ENCODE results near the gene ACTR2.
"Not testable (repeated sequence)": the region's sequence is repeated elsewhere in the genome, so short reads cannot be mapped to it uniquely, and the experiment has no call there.

The ACTR2 gene

GRCh38 chr2:65257866-65258265, 30.2 kb downstream of the ACTR2 start:
- H3K27ac Mint-ChIP-seq; H3K4me3 Mint-ChIP-seq; H3K4me1 Mint-ChIP-seq (ENCODE audit: low read depth); H3K9me3 Mint-ChIP-seq; H3K27me3 Mint-ChIP-seq (ENCODE audit: low read depth): not testable (repeated sequence)
- peaks cover 33% of the 10 kb centered on the region for H3K36me3 Mint-ChIP-seq (ENCODE audit: low read depth)

GRCh38 chr2:65261676-65262075, 34.0 kb downstream of the ACTR2 start:
- no peaks in the 10 kb centered on the region for H3K9me3 Mint-ChIP-seq
- peaks cover 18% of the 10 kb centered on the region for H3K4me1 Mint-ChIP-seq (ENCODE audit: low read depth)
- no peak overlapping the region for H3K4me3 Mint-ChIP-seq
- no peak overlapping the region for H3K27ac Mint-ChIP-seq
- no peaks in the 10 kb centered on the region for H3K27me3 Mint-ChIP-seq (ENCODE audit: low read depth)
- peaks cover 39% of the 10 kb centered on the region for H3K36me3 Mint-ChIP-seq (ENCODE audit: low read depth)

GRCh38 chr2:65263262-65263661, 35.6 kb downstream of the ACTR2 start:
- H3K4me3 Mint-ChIP-seq, result no peak overlapping the region
- H3K36me3 Mint-ChIP-seq (ENCODE audit: low read depth), result peaks cover 34% of the 10 kb centered on the region
- H3K4me1 Mint-ChIP-seq (ENCODE audit: low read depth), result peaks cover 15% of the 10 kb centered on the region
- H3K27me3 Mint-ChIP-seq (ENCODE audit: low read depth), result no peaks in the 10 kb centered on the region
- H3K27ac Mint-ChIP-seq, result no peak overlapping the region
- H3K9me3 Mint-ChIP-seq, result no peaks in the 10 kb centered on the region

GRCh38 chr2:65263986-65264385, 36.4 kb downstream of the ACTR2 start:
- Mint-ChIP-seq H3K27ac (no peak overlapping the region), H3K27me3 (ENCODE audit: low read depth) (no peaks in the 10 kb centered on the region), H3K4me1 (ENCODE audit: low read depth) (peaks cover 15% of the 10 kb centered on the region), H3K36me3 (ENCODE audit: low read depth) (peaks cover 36% of the 10 kb centered on the region), H3K9me3 (no peaks in the 10 kb centered on the region), H3K4me3 (no peak overlapping the region)

GRCh38 chr2:65264821-65265670, 37.4 kb downstream of the ACTR2 start:
- Mint-ChIP-seq H3K36me3 (ENCODE audit: low read depth) (peaks cover 38% of the 10 kb centered on the region), H3K27me3 (ENCODE audit: low read depth) (no peaks in the 10 kb centered on the region), H3K4me3 (no peak overlapping the region), H3K4me1 (ENCODE audit: low read depth) (peaks cover 15% of the 10 kb centered on the region), H3K9me3 (no peaks in the 10 kb centered on the region), H3K27ac (no peak overlapping the region)

GRCh38 chr2:65265671-65266045, 38.0 kb downstream of the ACTR2 start:
- Mint-ChIP-seq H3K27ac (no peak overlapping the region), H3K9me3 (no peaks in the 10 kb centered on the region), H3K36me3 (ENCODE audit: low read depth) (peaks cover 40% of the 10 kb centered on the region), H3K4me1 (ENCODE audit: low read depth) (peaks cover 15% of the 10 kb centered on the region), H3K4me3 (no peak overlapping the region), H3K27me3 (ENCODE audit: low read depth) (no peaks in the 10 kb centered on the region)

- Mint-ChIP-seq H3K4me1 (ENCODE audit: low read depth) (peaks cover 12% of the 10 kb centered on the region), H3K27ac (no peak overlapping the region)
Measured at GRCh38 chr2:65267008-65267407, 39.4 kb downstream of the ACTR2 start.

GRCh38 chr2:65268957-65269356, 41.3 kb downstream of the ACTR2 start:
- Mint-ChIP-seq H3K4me3 (no peak overlapping the region), H3K9me3 (no peaks in the 10 kb centered on the region), H3K27me3 (ENCODE audit: low read depth) (no peaks in the 10 kb centered on the region), H3K4me1 (ENCODE audit: low read depth) (peaks cover 12% of the 10 kb centered on the region), H3K36me3 (ENCODE audit: low read depth) (peaks cover 52% of the 10 kb centered on the region), H3K27ac (no peak overlapping the region)

More at GRCh38 chr2:65267008-65267407, 39.4 kb downstream of the ACTR2 start:
- H3K27me3 Mint-ChIP-seq (ENCODE audit: low read depth), result no peaks in the 10 kb centered on the region
- no peak overlapping the region for H3K4me3 Mint-ChIP-seq
- no peaks in the 10 kb centered on the region for H3K9me3 Mint-ChIP-seq
- H3K36me3 Mint-ChIP-seq (ENCODE audit: low read depth), result peaks cover 39% of the 10 kb centered on the region

GRCh38 chr2:65273344-65273743, 45.7 kb downstream of the ACTR2 start:
- Mint-ChIP-seq H3K4me3 (no peak overlapping the region), H3K36me3 (ENCODE audit: low read depth) (peaks cover 32% of the 10 kb centered on the region), H3K9me3 (no peaks in the 10 kb centered on the region), H3K27ac (no peak overlapping the region), H3K4me1 (ENCODE audit: low read depth) (peaks cover 4% of the 10 kb centered on the region), H3K27me3 (ENCODE audit: low read depth) (no peaks in the 10 kb centered on the region)

GRCh38 chr2:65275141-65275915, 47.7 kb downstream of the ACTR2 start:
- no peak overlapping the region for H3K27ac Mint-ChIP-seq
- H3K4me3 Mint-ChIP-seq, result no peak overlapping the region
- peaks cover 11% of the 10 kb centered on the region for H3K4me1 Mint-ChIP-seq (ENCODE audit: low read depth)
- peaks cover 3% of the 10 kb centered on the region for H3K27me3 Mint-ChIP-seq (ENCODE audit: low read depth)
- H3K36me3 Mint-ChIP-seq (ENCODE audit: low read depth), result peaks cover 23% of the 10 kb centered on the region
- H3K9me3 Mint-ChIP-seq, result no peaks in the 10 kb centered on the region

- peaks cover 3% of the 10 kb centered on the region for H3K27me3 Mint-ChIP-seq (ENCODE audit: low read depth)
Measured at GRCh38 chr2:65276609-65277008, 49.0 kb downstream of the ACTR2 start.

GRCh38 chr2:65277118-65277517, 49.5 kb downstream of the ACTR2 start:
- no peak overlapping the region for H3K4me3 Mint-ChIP-seq
- no peak overlapping the region for H3K27ac Mint-ChIP-seq
- H3K27me3 Mint-ChIP-seq (ENCODE audit: low read depth), result peaks cover 3% of the 10 kb centered on the region
- no peaks in the 10 kb centered on the region for H3K9me3 Mint-ChIP-seq
- peaks cover 11% of the 10 kb centered on the region for H3K4me1 Mint-ChIP-seq (ENCODE audit: low read depth)
- peaks cover 18% of the 10 kb centered on the region for H3K36me3 Mint-ChIP-seq (ENCODE audit: low read depth)

More at GRCh38 chr2:65276609-65277008, 49.0 kb downstream of the ACTR2 start:
- peaks cover 20% of the 10 kb centered on the region for H3K36me3 Mint-ChIP-seq (ENCODE audit: low read depth)
- H3K4me3 Mint-ChIP-seq, result no peak overlapping the region
- H3K9me3 Mint-ChIP-seq, result no peaks in the 10 kb centered on the region
- H3K4me1 Mint-ChIP-seq (ENCODE audit: low read depth), result peaks cover 11% of the 10 kb centered on the region
- no peak overlapping the region for H3K27ac Mint-ChIP-seq

- peaks cover 11% of the 10 kb centered on the region for H3K36me3 Mint-ChIP-seq (ENCODE audit: low read depth)
- no peak overlapping the region for H3K4me3 Mint-ChIP-seq
- peaks cover 3% of the 10 kb centered on the region for H3K27me3 Mint-ChIP-seq (ENCODE audit: low read depth)
- H3K27ac Mint-ChIP-seq, result no peak overlapping the region
- peaks cover 11% of the 10 kb centered on the region for H3K4me1 Mint-ChIP-seq (ENCODE audit: low read depth)
- H3K9me3 Mint-ChIP-seq, result no peaks in the 10 kb centered on the region
Measured at GRCh38 chr2:65277791-65278483, 50.3 kb downstream of the ACTR2 start.

GRCh38 chr2:65278531-65278981, 50.9 kb downstream of the ACTR2 start:
- no peaks in the 10 kb centered on the region for H3K9me3 Mint-ChIP-seq
- peak overlapping the region; percentile 50 for H3K4me3 Mint-ChIP-seq
- peaks cover 11% of the 10 kb centered on the region for H3K4me1 Mint-ChIP-seq (ENCODE audit: low read depth)
- H3K36me3 Mint-ChIP-seq (ENCODE audit: low read depth), result peaks cover 7% of the 10 kb centered on the region
- peaks cover 3% of the 10 kb centered on the region for H3K27me3 Mint-ChIP-seq (ENCODE audit: low read depth)
- no peak overlapping the region for H3K27ac Mint-ChIP-seq
